HepG2 (cell line): Measurements from ENCODE around the gene OST4. TPM values are rescaled to one million over a fixed set of nuclear protein-coding genes. Genes with fewer than 3 reads are reported as not detected.

Experiments
- ATAC-seq: fragments of 200-7000 bp; cut with Tn5 transposase; 3 replicates; pipeline ENCODE4 v1.9.1; 2020; ENCODE audit warnings: mild to moderate bottlenecking, moderate library complexity
- BruUV-seq: library from RNA; stranded (reverse); fragments of 400-500 nt; replicated peaks from 2 replicates; lab custom pipeline; 2021; lab: Mats Ljungman, UMichigan
- CTCF ChIA-PET: fragments of 300-600 bp; formaldehyde crosslinking; extraction: SDS; loops from one replicate; lab custom pipeline; 2021; ENCODE audit warnings: low total read pairs, inconsistent platforms, low intra/inter-chr PET ratio; lab: Yijun Ruan, JAX
- POLR2A ChIA-PET: fragments of 350-600 bp; sonication (Branson Sonifier 250); formaldehyde crosslinking; loops from one replicate; lab custom pipeline; 2020; ENCODE audit warnings: antibody characterized with exemption, inconsistent platforms; lab: Yijun Ruan, JAX
- DNase-seq: peaks from one replicate; pipeline ENCODE4 v3.0.0-alpha.2; 2015; ENCODE audit warnings: low spot score
- FAIRE-seq: peaks from 3 replicates; lab custom pipeline; 2011; peaks lifted over from hg19 to GRCh38; lab: Jason Lieb, UNC
- H2AFZ ChIP-seq: one replicate; pipeline ENCODE4 v1.6.1; 2011; ENCODE audit warnings: low read length, inconsistent platforms
- H3K27ac ChIP-seq: fragments of 300-600 bp; 3 replicates; pipeline ENCODE4 v1.8.0; 2011; ENCODE audit warnings: mixed run types, mild to moderate bottlenecking, mixed read lengths, low read length, inconsistent platforms; ENCODE audit not compliant: insufficient read depth; ENCODE audit errors: extremely low read length
- H3K27me3 ChIP-seq, 2 experiments: fragments of 200-600 bp in 1 of 2; 2 replicates in 1 of 2; 3 replicates in 1 of 2; pipeline versions ENCODE4 v1.6.0 to v1.8.0; 2011; ENCODE audit warnings: low read length in 2 of 2, mild to moderate bottlenecking in 2 of 2, moderate library complexity in 2 of 2, inconsistent platforms in 1 of 2; ENCODE audit not compliant: insufficient read depth in 2 of 2, control insufficient read depth in 1 of 2
- H3K36me3 ChIP-seq, 2 experiments: fragments of 200-600 bp in 1 of 2; replicated peaks in 1 of 2; 2 replicates in 1 of 2; 3 replicates in 1 of 2; pipeline versions ENCODE4 v1.5.1 to v1.8.0; 2011; ENCODE audit warnings: low read length in 2 of 2, inconsistent platforms in 1 of 2; ENCODE audit not compliant: insufficient read depth in 2 of 2, control insufficient read depth in 1 of 2
- H3K4me1 ChIP-seq: 2 replicates; pipeline ENCODE4 v1.5.1; 2012; ENCODE audit warnings: low read length, inconsistent platforms; ENCODE audit not compliant: insufficient read depth
- H3K4me2 ChIP-seq: 2 replicates; pipeline ENCODE4 v1.6.0; 2011; ENCODE audit warnings: low read depth, low read length, inconsistent platforms
- H3K4me3 ChIP-seq, 3 experiments: fragments of 200-600 bp in 1 of 3; sonication (generic), shearing (Covaris generic) in 1 of 3; replicated peaks in 1 of 3; 2 replicates each; pipeline ENCODE4 v1.5.1; 2011 to 2016; ENCODE audit warnings: low read length in 3 of 3, inconsistent platforms in 2 of 3, low read depth in 2 of 3, mild to moderate bottlenecking in 2 of 3, control low read depth in 1 of 3, mixed read lengths in 1 of 3; ENCODE audit not compliant: insufficient read depth in 1 of 3
- H3K79me2 ChIP-seq: one replicate; pipeline ENCODE4 v1.6.1; 2011; ENCODE audit warnings: low read length, inconsistent platforms; ENCODE audit not compliant: insufficient read depth
- H3K9ac ChIP-seq: 2 replicates; pipeline ENCODE4 v1.6.0; 2011; ENCODE audit warnings: mild to moderate bottlenecking, low read depth, low read length, inconsistent platforms; ENCODE audit not compliant: insufficient read depth
- H3K9me3 ChIP-seq: 2 replicates; pipeline ENCODE4 v1.5.1; 2012; ENCODE audit warnings: mild to moderate bottlenecking, low read length
- H4K20me1 ChIP-seq: 2 replicates; pipeline ENCODE4 v1.6.0; 2011; ENCODE audit warnings: inconsistent platforms, mild to moderate bottlenecking, low read length, moderate library complexity; ENCODE audit not compliant: insufficient read depth
- AHR ChIP-seq: IDR thresholded peaks from 2 replicates; pipeline ENCODE4 v1.6.1; 2018; ENCODE audit warnings: missing genetic modification reagents, missing compliant biosample characterization
- ATF3 ChIP-seq: sonication (generic); formaldehyde crosslinking; IDR thresholded peaks from 2 replicates; pipeline ENCODE4 v1.4.0; 2020; ENCODE audit warnings: missing genetic modification reagents
- CEBPB ChIP-seq: IDR thresholded peaks from 2 replicates; pipeline ENCODE4 v1.6.1; 2011; ENCODE audit warnings: low read depth, low read length, improper control_type of control experiment, borderline replicate concordance
- GMEB2 ChIP-seq: IDR thresholded peaks from 2 replicates; pipeline ENCODE4 v1.6.1; 2016; ENCODE audit warnings: missing biosample characterization, missing genetic modification reagents, low read depth
- HNF4A ChIP-seq: sonication (generic); formaldehyde crosslinking; IDR thresholded peaks from 2 replicates; pipeline ENCODE4 v1.4.0; 2020; ENCODE audit warnings: missing genetic modification reagents
- MAX ChIP-seq: IDR thresholded peaks from 2 replicates; pipeline ENCODE4 v1.6.1; 2012; ENCODE audit warnings: inconsistent platforms
- PRDM15 ChIP-seq: sonication (generic); formaldehyde crosslinking; IDR thresholded peaks from 2 replicates; pipeline ENCODE4 v1.4.0; 2020; ENCODE audit warnings: missing genetic modification reagents
- SALL2 ChIP-seq: sonication (generic); formaldehyde crosslinking; IDR thresholded peaks from 2 replicates; pipeline ENCODE4 v1.8.1; 2023; ENCODE audit warnings: mild to moderate bottlenecking, missing genetic modification reagents, inconsistent platforms
- THAP11 ChIP-seq: IDR thresholded peaks from 2 replicates; pipeline ENCODE4 v1.6.1; 2016; ENCODE audit warnings: missing biosample characterization, missing genetic modification reagents
- ZNF280B ChIP-seq: sonication (generic); formaldehyde crosslinking; IDR thresholded peaks from 2 replicates; pipeline ENCODE4 v1.5.0; 2020; ENCODE audit warnings: missing genetic modification reagents, mild to moderate bottlenecking, borderline replicate concordance
- ZNF296 ChIP-seq: sonication (generic); formaldehyde crosslinking; conservative IDR thresholded peaks from 2 replicates; pipeline ENCODE4 v1.5.0; 2020; ENCODE audit warnings: mild to moderate bottlenecking, missing genetic modification reagents
- ZNF614 ChIP-seq: IDR thresholded peaks from 2 replicates; pipeline ENCODE4 v1.6.1; 2018; ENCODE audit warnings: missing biosample characterization, missing genetic modification reagents, inconsistent platforms, borderline replicate concordance
- ZNF703 ChIP-seq: sonication (generic); formaldehyde crosslinking; IDR thresholded peaks from 2 replicates; pipeline ENCODE4 v1.5.1; 2020; ENCODE audit warnings: missing genetic modification reagents, mild to moderate bottlenecking, moderate library complexity, borderline replicate concordance
- ZNF724P ChIP-seq: sonication (generic); formaldehyde crosslinking; IDR thresholded peaks from 2 replicates; pipeline ENCODE4 v1.8.0; 2022; ENCODE audit warnings: missing genetic modification reagents, borderline replicate concordance
- WGBS: methylation state at CpG from one replicate; pipeline ENCODE4 v1.1.6; 2017; ENCODE audit warnings: low lambda C conversion rate; 5-methylcytosine and 5-hydroxymethylcytosine counted together
- in situ Hi-C: cut with HindIII; loops from 2 replicates; pipeline ENCODE4 v1.10.0; 2017; ENCODE audit warnings: low pct_unique_long_range_greater_than_20kb; ENCODE audit not compliant: extremely low pct_ligation_motif_present
- intact Hi-C: fragments of 100-400 bp; cut with micrococcal nuclease; formaldehyde crosslinking; loops from one replicate; pipeline ENCODE4 v1.10.0; 2022; ENCODE audit not compliant: unreplicated experiment
- polyA plus RNA-seq, 8 experiments: library from polyadenylated mRNA; depleted of rRNA in 3 of 8; stranded (reverse) in 7 of 8; unstranded in 1 of 8; fragments of >200 nt; fragmentation: Illumina TruSeq in 4 of 8; extraction: Trizol in 4 of 8; gene quantifications; 2 replicates each; pipeline versions ENCODE4 v1.2.1 to v1.2.3, GENCODE V29; 2011 to 2016; ENCODE audit warnings: low read depth in 4 of 8, missing spikeins in 1 of 8, mixed read lengths in 1 of 8; ENCODE audit not compliant: insufficient read depth in 1 of 8
- total RNA-seq, 5 experiments: library from RNA; depleted of rRNA; stranded (reverse); fragments of >200 nt; fragmentation: Illumina TruSeq; extraction: Trizol; gene quantifications; 2 replicates each; pipeline ENCODE4 v1.2.3, GENCODE V29; 2016; ENCODE audit warnings: low read depth in 1 of 5

Gene OST4
- total and polyA plus RNA-seq, 2 of the 13 experiments (the other 11 are each of a cell fraction or from before 2014, with no cell fraction given) = 498 to 584 TPM

- POLR2A ChIA-PET = interaction anchor here (0.9 to 9.2 kb wide), 11 partner anchors 9 to 128 kb away, joined by 3 to 106 read pairs (median 5); partner anchors contain the start of genes AGBL5, ATRAID, OST4 and PREB
- intact Hi-C loops = loop anchor here (10.0 kb wide), 1 partner anchor 49 kb away; the partner anchor contains the start of gene TMEM214
- WGBS = 80% methylated on average over 10 of the region's 20 CpGs
- TF ChIP-seq ZNF296 (CRISPR knock-in tag) (no peak), ATF3 (CRISPR knock-in tag) (peak; percentile 71; the same call in 1 of the 2 replicates), ZNF614 (CRISPR knock-in tag) (0 out of 2 replicates have a peak, but pooled peaks have one; percentile 12), SALL2 (CRISPR knock-in tag) (0 out of 2 replicates have a peak, but pooled peaks have one; percentile 34), ZNF280B (CRISPR knock-in tag) (peak; percentile 14; the same call in 1 of the 2 replicates), AHR (CRISPR knock-in tag) (peak; percentile 16; the same call in 1 of the 2 replicates), GMEB2 (no peak), ZNF724P (CRISPR knock-in tag) (0 out of 2 replicates have a peak, but pooled peaks have one; percentile 73), MAX (peak; percentile 40; the same call in 1 of the 2 replicates), PRDM15 (CRISPR knock-in tag) (peak; percentile 92), HNF4A (peak; percentile 18; the same call in 1 of the 2 replicates), ZNF703 (no peak), CEBPB (peak; percentile 87; the same call in 1 of the 2 replicates), THAP11 (peak; percentile 73)
These were observed 12.2 kb upstream of the OST4 start for GRCh38 chr2:27083410-27084296.

More at GRCh38 chr2:27083410-27084296, 12.2 kb upstream of the OST4 start:
- Histone ChIP-seq H3K4me1 (peaks cover 76% of the 10 kb centered on the region), H4K20me1 (no peaks in the 10 kb centered on the region), H3K27me3 (no peaks in the 10 kb centered on the region), H2AFZ (no peak overlapping the region), H3K79me2 (peaks cover 20% of the 10 kb centered on the region), H3K9ac (peak overlapping the region; percentile 51), H3K4me3 (peak overlapping the region in 1 of 3 experiments; percentile 15; a peak in 1 of 6 replicates), H3K9me3 (no peaks in the 10 kb centered on the region), H3K27ac (peak overlapping the region; percentile 16), H3K4me2 (peak overlapping the region; percentile 52), H3K36me3 (no peaks in the 10 kb centered on the region; a peak in 1 of 5 replicates)
- in situ Hi-C loops = no loop called here
- no TSS peak for BruUV-seq
- peak; percentile 51 for DNase-seq
- CTCF ChIA-PET = no interaction called here
- peak; percentile 39 for FAIRE-seq
- no peak for ATAC-seq
